ENCODE measurements around the gene LPO. TPM values are rescaled to one million over a fixed set of nuclear protein-coding genes. Genes with fewer than 3 reads are reported as not detected.

LPO gene
- total RNA-seq, 2 donors from 2014 or later: not detected

- Histone ChIP-seq H3K4me3 (no peak overlapping the region), H3K27me3 (replicated peaks; ENCODE audit: insufficient read depth) (no peaks in the 10 kb centered on the region), H3K27ac (no peak overlapping the region), H3K36me3 (no peaks in the 10 kb centered on the region), H3K4me1 (replicated peaks) (no peaks in the 10 kb centered on the region), H3K9me3 (no peaks in the 10 kb centered on the region)
- no peak for DNase-seq (ENCODE audit: low spot score)
- TF ChIP-seq POLR2AphosphoS5 (IDR thresholded peaks at IDR 0.05) (no peak), CTCF (IDR thresholded peaks at IDR 0.05) (no peak), POLR2A (IDR thresholded peaks at IDR 0.05) (no peak)
- intact Hi-C loops (cut with DNase I): no loop called here
- WGBS: 92% methylated on average over 3 of the region's 3 CpGs
Observed at GRCh38 chr17:58227733-58228132, 10.7 kb upstream of the LPO start.

GRCh38 chr17:58228679-58229078 lies 9.7 kb upstream of the LPO start:
- Histone ChIP-seq H3K27me3 (replicated peaks; ENCODE audit: insufficient read depth) (no peaks in the 10 kb centered on the region), H3K9me3 (no peaks in the 10 kb centered on the region), H3K36me3 (no peaks in the 10 kb centered on the region), H3K27ac (no peak overlapping the region), H3K4me1 (replicated peaks) (no peaks in the 10 kb centered on the region), H3K4me3 (no peak overlapping the region)
- TF ChIP-seq POLR2A (IDR thresholded peaks at IDR 0.05) (no peak), POLR2AphosphoS5 (IDR thresholded peaks at IDR 0.05) (no peak), CTCF (IDR thresholded peaks at IDR 0.05) (no peak)
- no peak for DNase-seq (ENCODE audit: low spot score)
- intact Hi-C loops (cut with DNase I): no loop called here
- 47% methylated on average over 3 of the region's 3 CpGs for WGBS

- Histone ChIP-seq H3K9me3 (no peaks in the 10 kb centered on the region), H3K4me3 (no peak overlapping the region), H3K36me3 (no peaks in the 10 kb centered on the region), H3K4me1 (replicated peaks) (no peaks in the 10 kb centered on the region), H3K27ac (no peak overlapping the region), H3K27me3 (replicated peaks; ENCODE audit: insufficient read depth) (no peaks in the 10 kb centered on the region)
- 74% methylated on average over 1 of the region's 1 CpG for WGBS
- intact Hi-C loops (cut with DNase I): no loop called here
- TF ChIP-seq CTCF (IDR thresholded peaks at IDR 0.05) (no peak), POLR2A (IDR thresholded peaks at IDR 0.05) (no peak), POLR2AphosphoS5 (IDR thresholded peaks at IDR 0.05) (no peak)
- no peak for DNase-seq (ENCODE audit: low spot score)
Observed at GRCh38 chr17:58229384-58229783, 9.0 kb upstream of the LPO start.

GRCh38 chr17:58229881-58230280 lies 8.5 kb upstream of the LPO start:
- H3K4me3 ChIP-seq: no peak overlapping the region
- WGBS: 88% methylated on average over 4 of the region's 4 CpGs
- H3K27ac ChIP-seq: no peak overlapping the region
- DNase-seq (ENCODE audit: low spot score): no peak
- H3K27me3 ChIP-seq (replicated peaks; ENCODE audit: insufficient read depth): no peaks in the 10 kb centered on the region
- no peaks in the 10 kb centered on the region for H3K9me3 ChIP-seq
- intact Hi-C loops (cut with DNase I): no loop called here
- H3K36me3 ChIP-seq: no peaks in the 10 kb centered on the region
- TF ChIP-seq CTCF (IDR thresholded peaks at IDR 0.05) (no peak), POLR2AphosphoS5 (IDR thresholded peaks at IDR 0.05) (no peak), POLR2A (IDR thresholded peaks at IDR 0.05) (no peak)
- no peaks in the 10 kb centered on the region for H3K4me1 ChIP-seq (replicated peaks)

- no peaks in the 10 kb centered on the region for H3K27me3 ChIP-seq (replicated peaks; ENCODE audit: insufficient read depth)
- no peak overlapping the region for H3K27ac ChIP-seq
- no peak overlapping the region for H3K4me3 ChIP-seq
- no peaks in the 10 kb centered on the region for H3K36me3 ChIP-seq
- no peaks in the 10 kb centered on the region for H3K9me3 ChIP-seq
- no peak for DNase-seq (ENCODE audit: low spot score)
- TF ChIP-seq CTCF (IDR thresholded peaks at IDR 0.05): no peak
- no peak for TF ChIP-seq POLR2A (IDR thresholded peaks at IDR 0.05)
- no peaks in the 10 kb centered on the region for H3K4me1 ChIP-seq (replicated peaks)
- intact Hi-C loops (cut with DNase I): no loop called here
- 31% methylated on average over 2 of the region's 2 CpGs for whole genome bisulfite sequencing
Observed at GRCh38 chr17:58231641-58232040, 6.7 kb upstream of the LPO start.
